Prostate gland (tissue), 2 donors: ENCODE measurements around the gene CTDSPL2. TPM values are rescaled to one million over a fixed set of nuclear protein-coding genes. Genes with fewer than 3 reads are reported as not detected.
A peak's percentile ranks its signal among the peaks of the same experiment; 100 is the strongest.
"Not testable (repeated sequence)": the region's sequence is repeated elsewhere in the genome, so short reads cannot be mapped to it uniquely, and the experiment has no call there.

Experiments
- DNase-seq: peaks from one replicate; pipeline ENCODE4 v3.0.0-alpha.2; 2019; ENCODE audit warnings: low spot score
- H3K27ac ChIP-seq, 2 donors: fragments of 200-600 bp; sonication (generic); 2 replicates each; pipeline ENCODE4 v1.5.1; 2017 to 2019
- H3K27me3 ChIP-seq: fragments of 200-600 bp; sonication (generic); replicated peaks from 2 replicates; pipeline ENCODE4 v1.5.1; 2019; ENCODE audit not compliant: insufficient read depth
- H3K36me3 ChIP-seq, 2 donors: fragments of 200-600 bp; sonication (generic); 1 replicate in 1 of 2; 2 replicates in 1 of 2; pipeline versions ENCODE4 v1.5.1 to v1.8.1; 2017 to 2019
- H3K4me1 ChIP-seq: fragments of 200-600 bp; sonication (generic); replicated peaks from 2 replicates; pipeline ENCODE4 v1.5.1; 2019
- H3K4me3 ChIP-seq, 2 donors: fragments of 200-600 bp; sonication (generic); 2 replicates each; pipeline ENCODE4 v1.5.1; 2017 to 2019
- H3K9me3 ChIP-seq: fragments of 200-600 bp; sonication (generic); 2 replicates; pipeline ENCODE4 v1.5.1; 2017
- POLR2A ChIP-seq: fragments of 450-650 bp; IDR thresholded peaks from one replicate; pipeline ENCODE4 v1.6.1; 2016; ENCODE audit warnings: antibody characterized with exemption, mild to moderate bottlenecking
- POLR2AphosphoS5 ChIP-seq: sonication (generic); formaldehyde crosslinking; IDR thresholded peaks from one replicate; pipeline ENCODE4 v1.6.1; 2017; ENCODE audit warnings: antibody characterized with exemption
- WGBS: methylation state at CpG from one replicate; pipeline ENCODE4 v1.1.5; 2018; 5-methylcytosine and 5-hydroxymethylcytosine counted together
- intact Hi-C: fragments of 100-400 bp; cut with DNase I; formaldehyde crosslinking; loops from one replicate; pipeline ENCODE4 v1.14.2; 2022
- total RNA-seq, 2 donors: library from RNA; depleted of rRNA; stranded (reverse); fragments of >200 nt; gene quantifications; one replicate each; pipeline ENCODE4 v1.1.0, GENCODE V29; 2016
- TF ChIP-seq, protein P1 (sequence below), 4 experiments: fragments of 200-600 bp in 2 of 4; fragments of 450-650 bp in 2 of 4; sonication (generic) in 2 of 4; IDR thresholded peaks; 1 replicate in 3 of 4; 2 replicates in 1 of 4; pipeline ENCODE4 v1.5.1; 2016 to 2019; ENCODE audit warnings: antibody characterized with exemption in 4 of 4, mild to moderate bottlenecking in 2 of 4, moderate library complexity in 2 of 4

Gene CTDSPL2
- total RNA-seq, 2 donors from 2014 or later = 32.5 to 67.5 TPM

DNA sequence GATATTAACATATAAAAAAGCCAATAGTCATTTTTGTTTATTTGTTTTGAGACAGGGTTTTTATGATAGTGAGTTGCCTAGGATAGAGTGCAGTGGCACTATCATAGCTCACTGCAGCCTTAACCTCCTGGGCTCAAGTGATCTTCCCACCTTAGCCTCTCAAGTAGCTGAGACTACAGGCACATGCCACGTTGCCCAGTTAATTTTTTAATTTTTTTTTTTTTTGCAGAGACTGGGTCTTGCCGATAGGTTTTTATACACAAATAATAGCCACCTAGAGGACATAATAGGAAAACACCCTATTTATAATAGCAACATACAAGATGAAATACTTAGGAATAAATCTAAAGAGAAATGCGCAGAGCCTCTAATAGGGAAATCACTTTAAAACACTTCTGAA is 122.8 kb downstream of the CTDSPL2 start:
- TF ChIP-seq, protein P1, sequence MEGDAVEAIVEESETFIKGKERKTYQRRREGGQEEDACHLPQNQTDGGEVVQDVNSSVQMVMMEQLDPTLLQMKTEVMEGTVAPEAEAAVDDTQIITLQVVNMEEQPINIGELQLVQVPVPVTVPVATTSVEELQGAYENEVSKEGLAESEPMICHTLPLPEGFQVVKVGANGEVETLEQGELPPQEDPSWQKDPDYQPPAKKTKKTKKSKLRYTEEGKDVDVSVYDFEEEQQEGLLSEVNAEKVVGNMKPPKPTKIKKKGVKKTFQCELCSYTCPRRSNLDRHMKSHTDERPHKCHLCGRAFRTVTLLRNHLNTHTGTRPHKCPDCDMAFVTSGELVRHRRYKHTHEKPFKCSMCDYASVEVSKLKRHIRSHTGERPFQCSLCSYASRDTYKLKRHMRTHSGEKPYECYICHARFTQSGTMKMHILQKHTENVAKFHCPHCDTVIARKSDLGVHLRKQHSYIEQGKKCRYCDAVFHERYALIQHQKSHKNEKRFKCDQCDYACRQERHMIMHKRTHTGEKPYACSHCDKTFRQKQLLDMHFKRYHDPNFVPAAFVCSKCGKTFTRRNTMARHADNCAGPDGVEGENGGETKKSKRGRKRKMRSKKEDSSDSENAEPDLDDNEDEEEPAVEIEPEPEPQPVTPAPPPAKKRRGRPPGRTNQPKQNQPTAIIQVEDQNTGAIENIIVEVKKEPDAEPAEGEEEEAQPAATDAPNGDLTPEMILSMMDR (IDR thresholded peaks at IDR 0.05) = peak in 2 of 4 experiments; percentile 5 to 33
- no peak for TF ChIP-seq POLR2AphosphoS5
- H3K4me1 ChIP-seq = no peaks in the 10 kb centered on the region
- no peaks in the 10 kb centered on the region for H3K36me3 ChIP-seq
- H3K27me3 ChIP-seq = no peaks in the 10 kb centered on the region
- WGBS = 37% methylated on average over 3 of the region's 3 CpGs
- no peak overlapping the region for H3K4me3 ChIP-seq
- intact Hi-C loops = no loop called here
- DNase-seq = no peak
- H3K27ac ChIP-seq = no peak overlapping the region
- no peaks in the 10 kb centered on the region for H3K9me3 ChIP-seq

- intact Hi-C loops = no loop called here
- no peak overlapping the region for H3K4me3 ChIP-seq
- no peaks in the 10 kb centered on the region for H3K36me3 ChIP-seq
- TF ChIP-seq POLR2AphosphoS5 = no peak
- TF ChIP-seq, protein P1 (IDR thresholded peaks at IDR 0.05) = no peak
- no peak for TF ChIP-seq POLR2A
- H3K4me1 ChIP-seq = no peaks in the 10 kb centered on the region
- no peaks in the 10 kb centered on the region for H3K27me3 ChIP-seq
- H3K27ac ChIP-seq = no peak overlapping the region
- H3K9me3 ChIP-seq = no peaks in the 10 kb centered on the region
- WGBS = 95% methylated on average over 4 of the region's 4 CpGs
- DNase-seq = no peak
Measured at GRCh38 chr15:44550734-44551133, 123.3 kb downstream of the CTDSPL2 start.

DNA sequence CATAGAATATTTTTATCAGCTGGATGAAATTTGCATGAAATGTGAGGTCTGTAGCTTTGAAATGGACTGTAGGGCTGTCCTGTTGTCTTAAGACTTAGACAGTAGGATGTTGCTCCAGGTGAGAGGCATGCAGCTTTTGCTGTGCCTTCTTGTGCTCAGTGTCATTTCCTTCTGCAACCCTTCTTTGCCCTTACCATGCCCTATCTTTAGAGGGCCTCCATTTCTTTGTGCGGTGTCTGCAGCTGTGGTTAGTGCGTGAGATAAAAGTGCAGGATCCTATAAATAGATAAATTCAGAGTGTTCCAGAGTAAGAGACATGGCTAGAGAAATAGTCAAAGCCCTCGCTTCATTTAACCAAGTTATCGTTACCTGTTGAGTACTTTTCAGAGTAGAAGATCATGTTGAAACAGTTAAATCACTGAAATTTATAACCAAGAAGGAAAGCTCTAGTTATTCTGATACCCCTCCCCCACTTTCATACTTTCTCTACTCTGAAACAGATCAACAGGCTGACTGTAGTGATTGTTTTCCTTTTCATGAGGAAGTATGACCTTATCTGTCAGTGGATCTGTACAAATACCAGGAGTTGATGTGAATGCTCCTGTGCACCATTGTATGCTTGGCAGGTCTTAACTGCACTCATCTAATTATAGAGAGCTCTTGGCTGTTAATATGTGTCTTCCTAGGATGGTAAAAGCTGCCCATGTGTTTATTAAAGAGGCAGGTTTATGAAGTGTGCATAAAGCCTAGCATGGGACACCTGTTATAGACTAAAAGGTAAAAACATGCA is 127.7 kb downstream of the CTDSPL2 start:
- peak; percentile 51 for TF ChIP-seq POLR2AphosphoS5
- TF ChIP-seq POLR2A = no peak
- TF ChIP-seq, protein P1 (IDR thresholded peaks at IDR 0.05) = no peak
- intact Hi-C loops = no loop called here
- Histone ChIP-seq H3K27ac (peak overlapping the region; percentile 3 to 36), H3K4me3 (no peak overlapping the region), H3K27me3 (no peaks in the 10 kb centered on the region), H3K9me3 (no peaks in the 10 kb centered on the region), H3K4me1 (no peaks in the 10 kb centered on the region), H3K36me3 (peaks cover 0 to 5% of the 10 kb centered on the region in 2 donors)
- 55% methylated on average over 4 of the region's 4 CpGs for WGBS
- DNase-seq = no peak

- H3K27ac ChIP-seq = not testable (repeated sequence)
Measured at GRCh38 chr15:44560926-44561325, 133.5 kb downstream of the CTDSPL2 start.

DNA sequence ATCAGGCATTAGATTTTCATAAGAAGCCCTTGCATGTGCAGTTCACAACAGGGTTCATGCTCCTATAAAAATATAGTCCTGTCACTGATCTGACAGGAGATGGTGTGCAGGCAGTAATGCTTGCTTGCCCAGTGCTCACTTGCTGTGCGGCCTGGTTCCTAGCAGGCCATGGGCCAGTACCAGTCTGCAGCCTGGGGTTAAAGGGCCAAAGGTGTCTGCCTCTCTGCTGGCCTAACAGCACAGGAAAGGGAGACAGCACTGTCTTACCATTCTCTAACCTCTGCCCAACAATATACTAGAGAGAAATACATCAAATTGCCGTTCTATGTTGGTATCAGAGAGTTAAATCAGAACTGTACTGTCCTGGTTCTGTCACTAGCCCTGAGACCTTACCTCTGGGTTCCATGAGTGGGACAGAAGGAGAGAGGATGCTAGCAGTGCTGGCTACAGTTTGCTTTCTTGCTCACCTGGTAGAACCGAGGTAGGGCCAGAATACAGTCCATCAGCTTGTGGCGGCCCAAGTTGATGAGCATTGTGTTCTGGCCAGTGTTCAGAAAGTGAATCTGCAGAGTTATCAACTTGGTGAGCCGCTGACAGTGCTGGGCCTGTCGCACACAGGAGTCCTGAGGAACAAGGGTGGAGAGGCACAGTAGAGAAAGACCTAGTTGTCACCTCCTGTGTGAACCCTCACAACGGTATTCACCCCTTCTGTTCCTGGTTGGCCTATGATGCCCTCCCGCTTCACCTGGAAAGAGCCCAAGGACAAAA is 138.1 kb downstream of the CTDSPL2 start:
- Histone ChIP-seq H3K4me1 (no peaks in the 10 kb centered on the region), H3K4me3 (no peak overlapping the region), H3K9me3 (no peaks in the 10 kb centered on the region), H3K27me3 (no peaks in the 10 kb centered on the region), H3K36me3 (peaks cover 15 to 26% of the 10 kb centered on the region in 2 donors), H3K27ac (no peak overlapping the region)
- intact Hi-C loops = no loop called here
- DNase-seq = no peak
- WGBS = 94% methylated on average over 8 of the region's 8 CpGs
- TF ChIP-seq, protein P1 (IDR thresholded peaks at IDR 0.05) = no peak
- TF ChIP-seq POLR2AphosphoS5 (no peak), POLR2A (no peak)

More at GRCh38 chr15:44560926-44561325, 133.5 kb downstream of the CTDSPL2 start:
- H3K4me3 ChIP-seq, DNase-seq, intact Hi-C loops, H3K27me3 ChIP-seq, H3K4me1 ChIP-seq, H3K9me3 ChIP-seq: not testable (repeated sequence)
- H3K36me3 ChIP-seq = peaks cover 14 to 15% of the 10 kb centered on the region in 2 donors
